ENCODE results near the gene EML4. TPM values are rescaled to one million over a fixed set of nuclear protein-coding genes. Genes with fewer than 3 reads are reported as not detected.

EML4 gene
- total and polyA plus RNA-seq, 2 of the 13 experiments (the other 11 are each of a cell fraction or from before 2014, with no cell fraction given): 243 to 476 TPM

DNA sequence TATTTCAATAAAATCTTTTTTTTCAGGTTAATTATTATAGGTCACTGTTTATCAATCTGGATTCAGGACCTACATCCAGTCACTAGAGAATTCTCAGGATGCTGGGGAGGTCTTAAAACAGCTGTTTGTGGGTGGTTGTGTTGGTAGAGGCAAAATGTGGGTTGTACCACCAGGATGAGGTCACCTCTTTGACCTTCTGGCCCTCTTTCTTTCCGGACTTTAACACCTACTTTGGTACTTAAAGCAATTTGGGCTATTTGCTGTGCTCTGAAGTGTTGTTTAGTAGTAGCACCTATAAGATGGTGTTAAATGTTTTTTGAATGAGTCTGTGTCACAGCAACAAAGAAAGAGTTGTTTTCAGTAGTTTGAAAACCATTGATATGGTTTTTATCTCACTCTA is 14.6 kb downstream of the EML4 start (continued):
- TF ChIP-seq ZBTB42 (CRISPR knock-in tag; IDR thresholded peaks at IDR 0.05) (no peak), ZNF691 (CRISPR knock-in tag; IDR thresholded peaks at IDR 0.05; ENCODE audit: borderline replicate concordance, low read depth) (no peak), JUNB (CRISPR knock-in tag; IDR thresholded peaks at IDR 0.05; ENCODE audit: borderline replicate concordance) (no peak), HOXA9 (CRISPR knock-in tag; IDR thresholded peaks at IDR 0.05; ENCODE audit: borderline replicate concordance) (no peak), MATR3 (CRISPR knock-in tag; IDR thresholded peaks at IDR 0.05) (no peak), NR2C2 (CRISPR knock-in tag; IDR thresholded peaks at IDR 0.05; ENCODE audit: borderline replicate concordance) (no peak), ZNF615 (CRISPR knock-in tag; IDR thresholded peaks at IDR 0.05; ENCODE audit: borderline replicate concordance) (no peak), ZNF274 (CRISPR knock-in tag; IDR thresholded peaks at IDR 0.05) (no peak), RFX1 (IDR thresholded peaks at IDR 0.05) (no peak), MAFF (IDR thresholded peaks at IDR 0.05; ENCODE audit: low read depth, low read length) (no peak), NR1H2 (CRISPR knock-in tag; IDR thresholded peaks at IDR 0.05; ENCODE audit: borderline replicate concordance, low read depth) (no peak), NR2F6 (IDR thresholded peaks at IDR 0.05) (0 out of 2 replicates have a peak, but pooled peaks have one; percentile 47), NR2F6 (CRISPR knock-in tag; IDR thresholded peaks at IDR 0.05) (peak; percentile 66), MAF1 (CRISPR knock-in tag; IDR thresholded peaks at IDR 0.05; ENCODE audit: borderline replicate concordance) (no peak), HNF4A (CRISPR knock-in tag; IDR thresholded peaks at IDR 0.05) (peak; percentile 25; the same call in 1 of the 2 replicates), SRSF4 (IDR thresholded peaks at IDR 0.05; ENCODE audit: low read depth, low read length, poor library complexity, severe bottlenecking) (no peak), ATF7 (IDR thresholded peaks at IDR 0.05) (peak; percentile 31; the same call in 1 of the 2 replicates), ATF7 (CRISPR knock-in tag; IDR thresholded peaks at IDR 0.05) (no peak), ZBTB39 (CRISPR knock-in tag; IDR thresholded peaks at IDR 0.05) (no peak), FOSL2 (CRISPR knock-in tag; IDR thresholded peaks at IDR 0.05) (peak; percentile 36; the same call in 1 of the 2 replicates), PRDM15 (CRISPR knock-in tag; IDR thresholded peaks at IDR 0.05) (0 out of 2 replicates have a peak, but pooled peaks have one; percentile 29), MED1 (CRISPR knock-in tag; IDR thresholded peaks at IDR 0.05) (peak; percentile 51)
- TF ChIP-seq, protein P1, sequence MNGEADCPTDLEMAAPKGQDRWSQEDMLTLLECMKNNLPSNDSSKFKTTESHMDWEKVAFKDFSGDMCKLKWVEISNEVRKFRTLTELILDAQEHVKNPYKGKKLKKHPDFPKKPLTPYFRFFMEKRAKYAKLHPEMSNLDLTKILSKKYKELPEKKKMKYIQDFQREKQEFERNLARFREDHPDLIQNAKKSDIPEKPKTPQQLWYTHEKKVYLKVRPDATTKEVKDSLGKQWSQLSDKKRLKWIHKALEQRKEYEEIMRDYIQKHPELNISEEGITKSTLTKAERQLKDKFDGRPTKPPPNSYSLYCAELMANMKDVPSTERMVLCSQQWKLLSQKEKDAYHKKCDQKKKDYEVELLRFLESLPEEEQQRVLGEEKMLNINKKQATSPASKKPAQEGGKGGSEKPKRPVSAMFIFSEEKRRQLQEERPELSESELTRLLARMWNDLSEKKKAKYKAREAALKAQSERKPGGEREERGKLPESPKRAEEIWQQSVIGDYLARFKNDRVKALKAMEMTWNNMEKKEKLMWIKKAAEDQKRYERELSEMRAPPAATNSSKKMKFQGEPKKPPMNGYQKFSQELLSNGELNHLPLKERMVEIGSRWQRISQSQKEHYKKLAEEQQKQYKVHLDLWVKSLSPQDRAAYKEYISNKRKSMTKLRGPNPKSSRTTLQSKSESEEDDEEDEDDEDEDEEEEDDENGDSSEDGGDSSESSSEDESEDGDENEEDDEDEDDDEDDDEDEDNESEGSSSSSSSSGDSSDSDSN (CRISPR knock-in tag; IDR thresholded peaks at IDR 0.05): no peak

All from HepG2 (cell line).